Progenitor cell of endocrine pancreas (in vitro differentiated cells): ENCODE results near the gene MCM3AP. TPM values are rescaled to one million over a fixed set of nuclear protein-coding genes. Genes with fewer than 3 reads are reported as not detected.
"Not testable (repeated sequence)": the region's sequence is repeated elsewhere in the genome, so short reads cannot be mapped to it uniquely, and the experiment has no call there.

Experiments used
- DNase-seq: peaks from one replicate; pipeline ENCODE4 v3.0.0; 2021; ENCODE audit warnings: low spot score; ENCODE audit not compliant: unreplicated experiment
- H3K27ac Mint-ChIP-seq: 2 replicates; pipeline ENCODE4 v1.8.0; 2021; ENCODE audit warnings: mild to moderate bottlenecking, moderate library complexity, mixed read lengths
- H3K27me3 Mint-ChIP-seq: 2 replicates; pipeline ENCODE4 v1.8.0; 2021; ENCODE audit warnings: mixed read lengths
- H3K36me3 Mint-ChIP-seq: 2 replicates; pipeline ENCODE4 v1.8.0; 2022; ENCODE audit warnings: mixed read lengths; ENCODE audit not compliant: insufficient read depth
- H3K4me1 Mint-ChIP-seq: 2 replicates; pipeline ENCODE4 v1.8.0; 2021; ENCODE audit warnings: low read depth, mixed read lengths
- H3K4me3 Mint-ChIP-seq: 2 replicates; pipeline ENCODE4 v1.8.0; 2021; ENCODE audit warnings: low read depth, mild to moderate bottlenecking, moderate library complexity, mixed read lengths
- H3K9me3 Mint-ChIP-seq: 2 replicates; pipeline ENCODE4 v1.8.0; 2021; ENCODE audit warnings: low read depth, mixed read lengths
- total RNA-seq: library from RNA; stranded (reverse); gene quantifications from 2 replicates; pipeline ENCODE4 v1.2.1, GENCODE V29; 2021
- TF ChIP-seq, protein P1 (sequence below): fragments of 200-600 bp; sonication (generic); IDR thresholded peaks from one replicate; pipeline ENCODE4 v1.5.0; 2021; ENCODE audit warnings: antibody characterized with exemption, mild to moderate bottlenecking; ENCODE audit not compliant: unreplicated experiment

Gene MCM3AP
- total RNA-seq, 1 donor from 2014 or later = 131 TPM

- H3K27me3 Mint-ChIP-seq = no peaks in the 10 kb centered on the region
- no peak for DNase-seq
- no peak overlapping the region for H3K4me3 Mint-ChIP-seq
- H3K9me3 Mint-ChIP-seq = no peaks in the 10 kb centered on the region
- no peaks in the 10 kb centered on the region for H3K4me1 Mint-ChIP-seq
- H3K27ac Mint-ChIP-seq = no peak overlapping the region
- peaks cover 16% of the 10 kb centered on the region for H3K36me3 Mint-ChIP-seq
- TF ChIP-seq, protein P1, sequence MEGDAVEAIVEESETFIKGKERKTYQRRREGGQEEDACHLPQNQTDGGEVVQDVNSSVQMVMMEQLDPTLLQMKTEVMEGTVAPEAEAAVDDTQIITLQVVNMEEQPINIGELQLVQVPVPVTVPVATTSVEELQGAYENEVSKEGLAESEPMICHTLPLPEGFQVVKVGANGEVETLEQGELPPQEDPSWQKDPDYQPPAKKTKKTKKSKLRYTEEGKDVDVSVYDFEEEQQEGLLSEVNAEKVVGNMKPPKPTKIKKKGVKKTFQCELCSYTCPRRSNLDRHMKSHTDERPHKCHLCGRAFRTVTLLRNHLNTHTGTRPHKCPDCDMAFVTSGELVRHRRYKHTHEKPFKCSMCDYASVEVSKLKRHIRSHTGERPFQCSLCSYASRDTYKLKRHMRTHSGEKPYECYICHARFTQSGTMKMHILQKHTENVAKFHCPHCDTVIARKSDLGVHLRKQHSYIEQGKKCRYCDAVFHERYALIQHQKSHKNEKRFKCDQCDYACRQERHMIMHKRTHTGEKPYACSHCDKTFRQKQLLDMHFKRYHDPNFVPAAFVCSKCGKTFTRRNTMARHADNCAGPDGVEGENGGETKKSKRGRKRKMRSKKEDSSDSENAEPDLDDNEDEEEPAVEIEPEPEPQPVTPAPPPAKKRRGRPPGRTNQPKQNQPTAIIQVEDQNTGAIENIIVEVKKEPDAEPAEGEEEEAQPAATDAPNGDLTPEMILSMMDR = no peak
Measured at GRCh38 chr21:46311568-46311967, 26.2 kb upstream of the MCM3AP start.

DNA sequence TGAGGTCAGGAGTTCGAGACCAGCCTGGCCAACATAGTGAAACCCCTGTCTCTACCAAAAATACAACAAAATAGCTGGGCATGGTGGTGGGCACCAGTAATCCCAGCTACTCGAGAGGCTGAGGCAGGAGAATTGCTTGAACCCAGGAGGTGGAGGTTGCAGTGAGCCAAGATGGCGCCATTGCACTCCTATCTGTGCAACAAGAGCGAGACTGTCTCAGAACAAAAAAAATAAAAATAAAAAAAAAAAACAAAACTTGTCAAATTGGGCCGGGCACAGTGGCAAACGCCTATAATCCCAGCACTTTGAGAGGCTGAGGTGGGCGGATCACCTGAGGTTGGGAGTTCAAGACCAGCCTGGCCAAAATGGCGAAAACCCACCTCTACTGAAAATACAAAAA, 24.8 kb upstream of the MCM3AP start:
- not testable (repeated sequence) for H3K27ac Mint-ChIP-seq, H3K27me3 Mint-ChIP-seq, DNase-seq, H3K4me3 Mint-ChIP-seq, H3K4me1 Mint-ChIP-seq, H3K9me3 Mint-ChIP-seq
- peaks cover 17% of the 10 kb centered on the region for H3K36me3 Mint-ChIP-seq

DNA sequence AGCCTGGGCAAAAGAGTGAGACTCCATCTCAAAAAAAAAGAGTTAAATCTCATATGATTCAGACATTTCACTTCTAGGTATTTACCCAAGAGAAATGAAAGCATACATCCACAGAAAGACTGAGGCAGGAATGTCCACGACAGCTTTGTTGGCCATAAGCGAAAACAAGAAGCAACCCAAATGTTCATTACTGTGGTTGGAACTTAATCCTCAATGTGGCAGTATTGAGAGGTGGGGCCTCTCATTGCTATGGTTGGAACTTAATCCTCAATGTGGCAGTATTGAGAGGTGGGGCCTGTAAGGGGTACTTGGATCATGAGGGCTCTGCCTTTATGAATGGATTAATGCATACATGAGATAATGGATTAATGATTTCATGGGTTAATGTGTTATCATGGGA, 23.0 kb upstream of the MCM3AP start:
- H3K4me1 Mint-ChIP-seq = no peaks in the 10 kb centered on the region
- no peak overlapping the region for H3K4me3 Mint-ChIP-seq
- TF ChIP-seq, protein P1 = no peak
- no peak overlapping the region for H3K27ac Mint-ChIP-seq
- H3K36me3 Mint-ChIP-seq = peaks cover 24% of the 10 kb centered on the region
- no peak for DNase-seq
- no peaks in the 10 kb centered on the region for H3K27me3 Mint-ChIP-seq
- no peaks in the 10 kb centered on the region for H3K9me3 Mint-ChIP-seq

DNA sequence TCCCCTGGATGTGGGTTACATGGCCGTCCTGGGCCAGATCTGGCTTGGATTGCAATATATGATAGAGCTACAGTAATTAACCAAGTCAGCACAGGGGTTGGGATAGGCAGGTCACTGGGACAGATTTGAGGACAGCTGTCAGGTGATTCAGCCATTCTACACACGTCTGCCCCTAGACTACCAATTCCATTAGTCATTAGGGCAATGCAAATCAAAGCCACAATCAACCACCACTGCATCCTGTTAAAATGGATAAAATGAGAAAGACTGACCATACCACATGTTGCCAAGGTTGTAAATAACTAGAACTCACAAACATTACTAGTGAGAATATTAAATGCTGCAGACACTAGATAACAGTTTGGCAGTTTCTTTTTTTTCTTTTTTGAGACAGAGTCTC, 22.2 kb upstream of the MCM3AP start:
- H3K27ac Mint-ChIP-seq = peak overlapping the region; percentile 0
- TF ChIP-seq, protein P1 = no peak
- DNase-seq = no peak
- no peak overlapping the region for H3K4me3 Mint-ChIP-seq
- H3K4me1 Mint-ChIP-seq = no peaks in the 10 kb centered on the region
- H3K9me3 Mint-ChIP-seq = no peaks in the 10 kb centered on the region
- H3K36me3 Mint-ChIP-seq = peaks cover 24% of the 10 kb centered on the region
- H3K27me3 Mint-ChIP-seq = no peaks in the 10 kb centered on the region

DNA sequence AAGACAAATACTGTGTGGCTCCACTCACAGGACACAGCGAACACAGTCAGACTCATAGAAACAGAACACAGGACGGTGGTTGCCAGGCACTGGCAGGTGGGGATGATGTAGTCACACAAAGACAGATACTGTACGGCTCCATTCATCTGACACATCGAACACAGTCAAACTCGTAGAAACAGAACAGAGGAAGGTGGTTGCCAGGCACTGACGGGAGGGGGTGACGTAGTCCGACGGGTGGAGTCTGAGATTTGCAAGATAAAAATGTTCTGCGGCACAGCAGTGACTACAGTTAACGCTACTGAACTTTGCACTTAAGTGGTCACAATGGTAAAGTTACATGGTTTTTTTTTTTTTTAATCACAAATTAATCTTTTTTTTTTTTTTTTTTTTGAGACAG, 19.5 kb upstream of the MCM3AP start:
- H3K36me3 Mint-ChIP-seq = peaks cover 26% of the 10 kb centered on the region
- H3K27me3 Mint-ChIP-seq = no peaks in the 10 kb centered on the region
- no peak overlapping the region for H3K4me3 Mint-ChIP-seq
- H3K9me3 Mint-ChIP-seq = no peaks in the 10 kb centered on the region
- H3K4me1 Mint-ChIP-seq = no peaks in the 10 kb centered on the region
- DNase-seq = no peak
- TF ChIP-seq, protein P1 = no peak
- no peak overlapping the region for H3K27ac Mint-ChIP-seq

GRCh38 chr21:46304437-46304836, 19.0 kb upstream of the MCM3AP start:
- H3K27me3 Mint-ChIP-seq = no peaks in the 10 kb centered on the region
- no peak overlapping the region for H3K4me3 Mint-ChIP-seq
- TF ChIP-seq, protein P1 = no peak
- no peak overlapping the region for H3K27ac Mint-ChIP-seq
- no peak for DNase-seq
- no peaks in the 10 kb centered on the region for H3K9me3 Mint-ChIP-seq
- peaks cover 30% of the 10 kb centered on the region for H3K36me3 Mint-ChIP-seq
- H3K4me1 Mint-ChIP-seq = no peaks in the 10 kb centered on the region
